Measurements from ENCODE around the gene ATP9B.

GRCh38 chr18:79199691-79200374 lies 130.6 kb downstream of the ATP9B start:
- no peak for TF ChIP-seq POLR2AphosphoS5 (IDR thresholded peaks at IDR 0.05)
- TF ChIP-seq POLR2A (IDR thresholded peaks at IDR 0.05), result no peak
- TF ChIP-seq CTCF (IDR thresholded peaks at IDR 0.05), result no peak
- TF ChIP-seq EP300 (IDR thresholded peaks at IDR 0.05), result no peak

Data from sigmoid colon (tissue), 4 donors.